Natural killer cell (primary cell): ENCODE measurements around the gene QRSL1. TPM values are rescaled to one million over a fixed set of nuclear protein-coding genes. Genes with fewer than 3 reads are reported as not detected.

Experiments used
- ATAC-seq, 3 donors: fragments of 150-1000 bp in 2 of 3; fragments of 200-7000 bp in 1 of 3; cut with Tn5 transposase; 1 replicate in 1 of 3; 2 replicates in 2 of 3; pipeline ENCODE4 v1.10.0; 2021; ENCODE audit warnings: mild to moderate bottlenecking in 2 of 3, moderate library complexity in 2 of 3
- DNase-seq, 2 donors: peaks; one replicate each; pipeline versions ENCODE4 v3.0.0 to v3.0.0-alpha.2; 2013 to 2021; ENCODE audit warnings: mixed read lengths in 1 of 2
- H3K27ac ChIP-seq: one replicate; pipeline ENCODE4 v1.5.1; 2013; ENCODE audit warnings: mild to moderate bottlenecking, low read length
- H3K27me3 ChIP-seq: one replicate; pipeline ENCODE4 v1.6.1; 2013; ENCODE audit warnings: low read length; ENCODE audit not compliant: control insufficient read depth, insufficient read depth
- H3K36me3 ChIP-seq: one replicate; pipeline ENCODE4 v1.6.1; 2013; ENCODE audit warnings: low read length; ENCODE audit not compliant: control insufficient read depth, insufficient read depth
- H3K4me1 ChIP-seq: one replicate; pipeline ENCODE4 v1.6.1; 2013; ENCODE audit warnings: low read length; ENCODE audit not compliant: control insufficient read depth, insufficient read depth
- H3K4me3 ChIP-seq: one replicate; pipeline ENCODE4 v1.5.1; 2013; ENCODE audit warnings: low read length
- H3K9me3 ChIP-seq: one replicate; pipeline ENCODE4 v1.6.1; 2013; ENCODE audit warnings: low read length; ENCODE audit not compliant: control insufficient read depth, insufficient read depth
- H3K27ac Mint-ChIP-seq, 2 donors: one replicate each; pipeline ENCODE4 v1.8.0; 2022; ENCODE audit warnings: mild to moderate bottlenecking in 2 of 2, mixed read lengths in 2 of 2, moderate library complexity in 1 of 2
- H3K27me3 Mint-ChIP-seq, 2 donors: one replicate each; pipeline ENCODE4 v1.8.0; 2022; ENCODE audit warnings: low read depth in 2 of 2, mixed read lengths in 2 of 2
- H3K36me3 Mint-ChIP-seq: one replicate; pipeline ENCODE4 v1.8.0; 2022; ENCODE audit warnings: mixed read lengths
- H3K4me1 Mint-ChIP-seq, 2 donors: one replicate each; pipeline ENCODE4 v1.8.0; 2022; ENCODE audit warnings: mixed read lengths in 2 of 2
- H3K4me3 Mint-ChIP-seq: one replicate; pipeline ENCODE4 v1.8.0; 2022; ENCODE audit warnings: mild to moderate bottlenecking, moderate library complexity, mixed read lengths
- H3K9me3 Mint-ChIP-seq, 2 donors: one replicate each; pipeline ENCODE4 v1.8.0; 2022; ENCODE audit warnings: mixed read lengths in 2 of 2
- CTCF ChIP-seq: fragments of 200-600 bp; IDR thresholded peaks from one replicate; pipeline ENCODE4 v1.8.0; 2022; ENCODE audit warnings: antibody characterized with exemption
- WGBS: methylation state at CpG from one replicate; pipeline ENCODE4 v1.1.7; 2013; ENCODE audit warnings: missing lambda C conversion rate; ENCODE audit not compliant: insufficient coverage; 5-methylcytosine and 5-hydroxymethylcytosine counted together
- intact Hi-C: fragments of 100-400 bp; cut with micrococcal nuclease; formaldehyde crosslinking; loops from one replicate; pipeline ENCODE4 v1.14.2; 2022
- total RNA-seq, 4 donors: library from RNA; stranded (reverse); fragments of 120-200 nt in 1 of 4; gene quantifications; one replicate each; pipeline versions ENCODE4 v1.2.3 to v1.2.4, GENCODE V29; 2013 to 2022

The QRSL1 gene
- total RNA-seq, 3 donors from 2014 or later (not counting 1 experiment from before 2014, with no cell fraction given) = 5.6 to 8.4 (median 6.5) TPM

- H3K36me3 Mint-ChIP-seq = no peaks in the 10 kb centered on the region
Observed at GRCh38 chr6:106619223-106619622, 10.2 kb upstream of the QRSL1 start.

GRCh38 chr6:106620931-106621672 lies 8.3 kb upstream of the QRSL1 start:
- H3K36me3 ChIP-seq = peaks cover 8% of the 10 kb centered on the region
- H3K4me1 ChIP-seq = no peaks in the 10 kb centered on the region
- no peaks in the 10 kb centered on the region for H3K27me3 ChIP-seq
- H3K4me3 ChIP-seq = no peak overlapping the region
- no peaks in the 10 kb centered on the region for H3K36me3 Mint-ChIP-seq
- H3K9me3 ChIP-seq = no peaks in the 10 kb centered on the region
- WGBS = 91% methylated on average over 3 of the region's 3 CpGs
- no peak overlapping the region for H3K4me3 Mint-ChIP-seq
- TF ChIP-seq CTCF = no peak
- DNase-seq (no peak), ATAC-seq (no peak)
- no peaks in the 10 kb centered on the region for H3K27me3 Mint-ChIP-seq
- no peaks in the 10 kb centered on the region for H3K4me1 Mint-ChIP-seq
- no peaks in the 10 kb centered on the region for H3K9me3 Mint-ChIP-seq
- no peak overlapping the region for H3K27ac ChIP-seq
- intact Hi-C loops = no loop called here
- H3K27ac Mint-ChIP-seq = no peak overlapping the region

More at GRCh38 chr6:106619223-106619622, 10.2 kb upstream of the QRSL1 start:
- peaks cover 8% of the 10 kb centered on the region for H3K36me3 ChIP-seq
- no peaks in the 10 kb centered on the region for H3K27me3 ChIP-seq
- Mint-ChIP-seq H3K9me3 (no peaks in the 10 kb centered on the region), H3K27ac (no peak overlapping the region), H3K4me3 (no peak overlapping the region), H3K4me1 (no peaks in the 10 kb centered on the region), H3K27me3 (no peaks in the 10 kb centered on the region)
- no peak for TF ChIP-seq CTCF
- intact Hi-C loops = no loop called here
- no peak overlapping the region for H3K4me3 ChIP-seq
- no peaks in the 10 kb centered on the region for H3K9me3 ChIP-seq
- WGBS = 58% methylated on average over 1 of the region's 1 CpG
- H3K27ac ChIP-seq = no peak overlapping the region
- DNase-seq (no peak), ATAC-seq (no peak)
- H3K4me1 ChIP-seq = no peaks in the 10 kb centered on the region

GRCh38 chr6:106622412-106622811 lies 7.0 kb upstream of the QRSL1 start:
- Mint-ChIP-seq H3K36me3 (no peaks in the 10 kb centered on the region), H3K9me3 (no peaks in the 10 kb centered on the region), H3K27me3 (no peaks in the 10 kb centered on the region), H3K4me1 (no peaks in the 10 kb centered on the region), H3K27ac (no peak overlapping the region), H3K4me3 (no peak overlapping the region)
- intact Hi-C loops = no loop called here
- no peaks in the 10 kb centered on the region for H3K9me3 ChIP-seq
- no peak for ATAC-seq
- H3K4me1 ChIP-seq = no peaks in the 10 kb centered on the region
- DNase-seq = no peak
- H3K27ac ChIP-seq = no peak overlapping the region
- 97% methylated on average over 8 of the region's 8 CpGs for WGBS
- peaks cover 8% of the 10 kb centered on the region for H3K36me3 ChIP-seq
- no peak for TF ChIP-seq CTCF
- H3K27me3 ChIP-seq = no peaks in the 10 kb centered on the region
- H3K4me3 ChIP-seq = no peak overlapping the region

- Histone ChIP-seq H3K4me1 (peaks cover 3% of the 10 kb centered on the region), H3K27ac (no peak overlapping the region), H3K9me3 (no peaks in the 10 kb centered on the region), H3K36me3 (peaks cover 8% of the 10 kb centered on the region), H3K4me3 (no peak overlapping the region), H3K27me3 (no peaks in the 10 kb centered on the region)
- no peaks in the 10 kb centered on the region for H3K36me3 Mint-ChIP-seq
- H3K27me3 Mint-ChIP-seq = no peaks in the 10 kb centered on the region
- no peak for ATAC-seq
- no peak for TF ChIP-seq CTCF
- no peak overlapping the region for H3K27ac Mint-ChIP-seq
- H3K4me1 Mint-ChIP-seq = no peaks in the 10 kb centered on the region
- intact Hi-C loops = no loop called here
- H3K4me3 Mint-ChIP-seq = no peak overlapping the region
- no peak for DNase-seq
- WGBS = no CpG with 5 or more reads among the region's 1 CpG
- H3K9me3 Mint-ChIP-seq = no peaks in the 10 kb centered on the region
Observed at GRCh38 chr6:106623039-106623438, 6.3 kb upstream of the QRSL1 start.
